ENCODE results near the gene RFT1.
"Not testable (repeated sequence)": the region's sequence is repeated elsewhere in the genome, so short reads cannot be mapped to it uniquely, and the experiment has no call there.

RFT1 gene

DNA sequence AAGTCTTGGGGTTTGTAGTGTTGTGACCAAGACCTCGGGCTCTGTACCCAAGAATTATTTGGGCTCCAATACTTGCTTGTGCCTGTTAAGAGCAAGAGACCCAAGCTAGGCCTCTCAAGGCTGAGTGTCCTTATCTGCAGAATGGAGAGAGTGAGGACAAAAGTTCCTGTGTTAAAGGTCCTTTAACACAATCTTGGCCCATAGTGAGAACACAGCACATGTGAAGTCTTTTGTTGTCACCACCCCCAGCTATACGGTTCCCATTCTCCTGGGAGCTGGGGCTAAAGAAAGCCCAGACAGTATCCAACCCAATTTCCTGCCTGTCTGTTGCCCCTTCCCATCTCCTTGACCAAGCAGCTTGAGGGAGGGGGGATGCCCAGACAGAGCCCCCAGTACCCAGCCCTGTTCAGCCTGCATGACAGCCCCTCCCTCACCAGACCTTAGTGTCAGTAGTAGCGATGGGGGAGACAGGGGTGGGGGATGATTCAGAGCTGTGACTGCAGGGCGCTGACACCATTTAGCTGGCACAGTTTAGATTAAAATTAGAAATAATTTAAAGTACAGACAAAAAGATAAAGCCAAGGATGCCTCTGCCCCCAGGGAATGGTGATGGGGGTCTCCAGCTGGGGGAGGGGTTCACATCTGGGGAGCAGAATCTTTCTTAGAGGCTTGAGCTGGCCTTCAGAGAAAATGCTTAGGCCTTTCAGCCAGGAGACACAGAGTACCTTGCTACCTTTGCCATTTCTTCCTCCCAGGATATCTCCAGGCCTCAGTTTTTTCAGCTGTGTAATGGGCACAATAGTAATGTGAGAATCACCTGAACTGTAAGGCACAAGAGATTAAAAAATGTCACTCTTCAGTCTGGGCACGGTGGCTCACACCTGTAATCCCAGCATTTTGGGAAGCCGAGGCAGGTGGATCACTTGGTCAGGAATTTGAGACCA is 33.5 kb upstream of the RFT1 start:
- no peak for DNase-seq

DNA sequence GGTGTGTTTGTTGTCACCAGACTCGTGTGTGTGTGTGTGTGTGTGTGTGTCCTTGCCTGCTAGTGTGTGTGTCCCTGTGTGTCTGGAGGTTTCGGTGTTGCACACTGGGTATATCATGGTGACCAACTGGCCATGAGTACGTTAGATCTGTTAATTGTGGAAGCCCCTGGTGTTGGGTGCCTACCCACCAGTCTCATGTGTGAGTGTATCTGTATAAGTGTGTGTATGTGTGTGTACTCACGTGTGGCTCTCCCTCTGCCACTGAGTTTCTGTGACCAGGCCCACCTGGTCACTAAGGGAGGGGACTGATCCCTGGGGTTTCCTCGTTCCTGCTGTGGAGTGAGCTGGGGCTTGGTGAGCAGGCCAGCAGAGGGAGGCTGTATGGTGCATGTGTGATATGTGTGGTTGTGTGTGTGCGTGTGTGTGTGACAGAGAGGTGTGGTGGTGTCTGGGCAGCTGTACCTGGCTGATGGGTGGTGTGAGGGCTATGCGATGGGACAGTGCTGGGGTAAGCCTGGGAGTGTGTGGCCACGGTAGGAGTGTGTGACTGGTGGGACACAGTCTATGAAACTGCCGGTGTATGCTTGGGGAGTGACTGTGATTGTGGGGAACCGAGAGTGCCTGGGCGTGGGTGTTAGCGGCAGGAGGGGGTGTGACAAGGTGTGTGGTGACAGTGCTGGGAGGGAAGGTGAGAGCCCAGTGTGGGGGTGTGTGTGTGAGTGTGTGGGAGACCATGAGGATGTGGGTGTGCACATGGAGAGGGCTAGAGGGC is 32.6 kb upstream of the RFT1 start:
- DNase-seq = peak; percentile 60

DNA sequence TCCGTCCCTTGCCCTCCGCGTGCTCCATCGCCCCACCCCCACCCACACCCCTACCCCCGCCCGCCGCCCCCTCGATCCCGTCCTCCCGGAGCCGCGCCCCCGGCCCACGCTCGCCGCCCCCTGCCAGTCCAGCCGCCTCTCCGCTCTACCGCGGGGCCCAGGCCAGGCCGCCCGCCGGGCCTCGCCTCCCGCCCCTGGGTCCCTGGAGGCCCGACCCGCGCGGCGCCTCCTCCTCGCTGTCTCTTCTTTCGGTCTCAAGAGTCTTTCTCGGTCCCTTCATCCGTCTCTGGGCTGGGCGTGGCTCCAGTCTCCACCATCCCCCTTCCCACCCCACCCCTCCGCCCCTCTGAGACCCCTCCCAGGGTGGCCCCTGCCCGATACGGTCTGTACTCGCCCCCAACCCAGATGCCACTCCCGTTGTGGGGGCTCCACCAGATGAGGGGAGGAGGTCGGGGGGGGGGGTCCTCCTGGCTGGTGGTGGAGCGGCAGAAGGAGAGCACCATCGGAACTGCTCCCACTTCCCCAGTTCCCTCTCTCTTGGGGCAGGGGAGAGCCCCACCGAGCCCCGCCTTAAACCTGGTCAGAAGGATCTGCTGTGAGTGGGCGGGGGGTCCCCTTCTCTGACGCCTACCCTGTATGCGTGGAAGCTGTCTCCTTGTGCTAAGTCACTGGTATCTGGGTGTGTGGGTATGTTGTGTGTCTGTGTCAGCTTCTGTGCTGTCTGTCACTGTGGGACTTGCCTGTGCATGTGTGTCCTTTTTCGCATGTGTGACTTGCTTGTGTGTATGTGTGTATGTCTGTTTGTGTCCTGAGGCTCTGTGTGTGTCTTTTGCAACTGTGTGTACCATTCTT is 31.8 kb upstream of the RFT1 start:
- peak; percentile 49 for DNase-seq

DNA sequence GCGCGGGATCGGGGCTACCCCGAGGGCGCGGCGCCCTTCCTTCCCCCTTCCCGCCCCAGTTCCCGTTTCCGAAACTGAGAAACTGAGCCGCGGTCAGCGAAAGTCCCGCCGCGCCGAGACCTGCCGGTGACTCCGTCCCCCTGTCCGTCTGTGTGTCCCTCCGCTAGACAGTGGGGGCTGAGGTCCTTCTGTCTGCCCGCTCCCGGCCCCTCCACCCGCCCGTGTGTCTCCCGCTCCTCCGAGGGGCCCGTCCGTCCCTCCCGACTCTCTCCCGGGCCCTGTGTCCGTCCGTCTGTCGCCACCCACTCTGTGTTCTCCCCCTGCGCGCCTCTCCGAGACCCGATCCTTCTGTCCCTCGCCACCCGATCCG is 31.2 kb upstream of the RFT1 start:
- DNase-seq = no peak

DNA sequence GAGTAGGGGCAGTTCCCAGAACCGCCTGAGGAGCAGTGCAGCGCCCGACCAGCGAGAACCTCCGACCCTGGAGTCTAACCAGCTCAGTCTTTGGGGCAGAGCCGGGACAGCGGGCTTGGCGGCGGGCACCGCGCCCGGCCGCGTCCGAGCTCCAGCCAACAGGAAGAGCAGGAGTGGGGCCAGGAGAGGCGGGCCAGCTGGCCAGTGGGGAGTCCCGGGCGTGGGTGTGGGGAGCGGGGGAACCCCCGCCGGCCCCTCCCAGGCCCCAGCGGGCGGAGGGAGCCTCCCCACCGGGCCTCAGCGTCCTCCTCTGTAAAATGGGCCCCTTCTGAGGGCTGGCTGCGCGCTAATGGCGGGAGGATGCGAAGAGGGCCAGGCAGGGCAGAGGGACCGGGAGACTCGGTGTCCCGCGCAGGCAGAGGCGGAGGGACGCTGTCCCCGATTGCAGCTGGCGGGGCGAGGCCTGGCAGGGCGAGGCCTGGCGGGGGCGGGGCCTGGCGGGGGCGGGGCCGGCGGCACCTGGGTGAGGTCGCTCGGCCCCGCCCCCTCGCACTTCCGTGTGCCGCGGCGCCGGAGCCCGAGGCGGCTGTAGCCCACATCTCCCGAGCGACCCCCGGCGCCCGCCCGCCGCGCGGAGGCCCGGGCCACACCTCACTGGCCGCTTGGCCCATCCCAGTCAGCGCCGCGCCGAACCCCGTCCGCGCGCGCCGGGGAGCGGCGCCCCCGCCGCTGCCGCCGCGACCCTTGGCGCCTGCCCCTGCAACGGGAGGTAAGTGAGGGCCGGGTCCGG is 30.6 kb upstream of the RFT1 start, which contains the start of gene PRKCD:
PRKCD (plus strand) TSS at position 550 of the 790 bp plus-strand sequence. CDS start 17,214 bp downstream, outside the sequence.
- DNase-seq = peak; percentile 95

DNA sequence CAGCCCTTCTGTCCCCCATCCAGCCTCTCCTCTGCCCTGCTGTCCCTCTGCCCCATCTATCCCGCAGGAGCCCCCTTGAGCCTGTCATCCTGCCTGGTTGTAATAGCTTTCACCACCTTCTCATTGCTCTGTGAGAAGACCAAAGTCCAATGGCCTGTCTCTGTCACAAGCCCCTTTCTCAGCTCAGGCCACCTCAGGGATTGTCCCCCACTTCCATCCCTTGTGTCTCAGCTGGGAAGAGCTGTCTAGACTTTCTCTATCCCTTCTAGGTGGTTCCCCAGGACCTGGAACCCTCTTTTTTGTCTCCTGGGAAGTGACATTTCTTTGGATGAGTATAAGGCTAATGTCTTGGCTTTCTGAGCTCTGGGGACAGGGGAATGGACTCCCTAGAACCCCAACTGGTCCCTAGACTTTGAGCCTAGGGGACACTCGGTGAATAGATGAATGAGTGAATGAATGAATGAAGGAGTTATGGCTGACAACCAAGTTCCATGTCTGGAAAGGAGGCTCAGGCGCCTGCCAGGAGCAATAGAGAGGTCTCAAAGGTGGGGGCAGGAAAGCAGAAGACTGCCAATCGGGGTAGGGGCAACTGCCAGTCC is 29.9 kb upstream of the RFT1 start:
- no peak for DNase-seq

DNA sequence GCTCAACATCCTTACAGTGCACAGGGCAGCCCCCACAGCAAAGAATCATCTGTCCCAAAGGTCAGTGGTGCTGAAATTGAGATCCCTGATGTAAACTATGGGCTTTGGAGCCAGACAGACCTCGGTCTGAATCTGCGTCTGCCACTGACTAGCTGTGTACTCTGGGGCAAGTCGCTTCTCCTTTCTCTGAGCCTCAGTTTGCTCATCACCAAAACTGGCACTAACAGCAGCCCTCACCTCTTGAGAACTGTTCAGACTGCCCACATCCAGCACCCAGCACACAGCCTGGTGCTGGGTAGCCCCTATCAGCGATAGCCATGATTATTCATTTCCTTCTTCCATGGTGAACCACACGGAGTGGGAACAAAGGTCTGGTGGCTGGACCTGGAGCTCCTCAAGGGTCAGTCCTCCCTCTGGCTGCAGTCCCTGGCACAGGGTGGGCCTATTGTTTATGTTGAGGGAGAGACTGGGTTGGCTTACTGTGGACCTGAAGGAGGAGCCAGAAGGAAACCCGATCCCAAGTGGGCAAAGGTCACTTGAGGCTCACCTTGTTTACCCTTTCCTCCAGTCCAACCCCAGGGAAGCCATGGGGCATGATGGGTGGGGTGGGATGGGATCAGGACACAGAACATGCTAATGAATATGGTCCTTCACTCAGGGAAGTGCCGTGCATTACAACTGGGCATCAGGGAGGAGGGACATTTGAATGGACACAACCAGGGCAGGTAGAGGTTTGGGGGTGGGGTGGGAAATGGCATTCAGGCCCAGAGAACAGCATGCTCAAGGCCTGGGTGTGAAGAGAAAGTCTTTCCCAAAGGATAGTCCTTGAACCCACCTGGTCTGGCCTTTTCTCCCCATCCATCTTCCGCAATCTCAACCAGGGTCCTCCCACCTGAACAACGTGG is 29.2 kb upstream of the RFT1 start:
- no peak for DNase-seq

DNA sequence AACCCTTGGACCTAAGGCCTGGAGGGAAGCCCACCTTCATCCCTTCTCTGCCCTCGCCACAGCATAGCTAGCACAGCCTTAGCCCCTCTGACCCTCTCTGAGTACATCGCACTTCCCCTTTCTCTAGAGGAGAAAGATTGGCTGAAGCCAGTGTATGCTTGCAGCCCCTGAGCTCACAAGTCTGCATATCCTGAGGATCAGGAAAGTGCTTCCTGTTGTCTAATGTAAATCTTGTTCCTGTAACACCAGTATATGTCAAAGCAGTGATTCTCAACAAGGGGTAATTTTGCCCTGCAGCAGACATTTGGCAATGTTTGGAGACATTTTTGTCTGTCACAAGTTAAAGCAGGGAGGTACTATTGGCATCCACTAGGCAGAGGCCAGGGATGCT is 28.5 kb upstream of the RFT1 start:
- no peak for DNase-seq

DNA sequence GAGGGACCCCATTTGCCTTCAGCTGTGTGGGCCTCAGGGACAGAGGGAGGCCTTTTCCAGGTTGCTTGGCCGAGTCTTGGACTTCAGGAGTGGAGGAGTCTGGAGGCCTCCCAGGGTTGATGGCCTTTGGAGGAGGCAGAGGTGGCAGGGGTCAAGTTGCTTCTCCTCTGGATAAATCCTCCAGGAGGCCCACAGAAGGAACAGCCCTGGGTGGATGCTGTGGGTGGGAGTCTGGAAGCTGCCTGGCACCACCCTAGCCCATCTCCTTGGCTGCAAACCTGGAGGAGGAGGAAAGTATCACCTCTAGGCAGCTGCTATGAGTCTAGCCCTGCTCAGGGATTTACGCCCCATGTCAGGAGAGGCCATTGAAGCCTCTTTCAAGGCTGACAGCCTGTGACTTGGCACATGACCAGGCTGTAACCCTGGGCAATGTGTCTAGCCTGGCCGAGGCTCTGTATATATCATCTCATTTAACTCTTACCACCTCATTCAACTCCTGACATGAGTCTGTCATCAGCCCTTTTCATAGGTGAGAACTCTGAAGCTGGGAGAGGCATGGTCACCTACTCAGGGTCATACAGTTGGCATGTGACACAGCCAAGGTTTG is 27.8 kb upstream of the RFT1 start:
- DNase-seq = no peak

DNA sequence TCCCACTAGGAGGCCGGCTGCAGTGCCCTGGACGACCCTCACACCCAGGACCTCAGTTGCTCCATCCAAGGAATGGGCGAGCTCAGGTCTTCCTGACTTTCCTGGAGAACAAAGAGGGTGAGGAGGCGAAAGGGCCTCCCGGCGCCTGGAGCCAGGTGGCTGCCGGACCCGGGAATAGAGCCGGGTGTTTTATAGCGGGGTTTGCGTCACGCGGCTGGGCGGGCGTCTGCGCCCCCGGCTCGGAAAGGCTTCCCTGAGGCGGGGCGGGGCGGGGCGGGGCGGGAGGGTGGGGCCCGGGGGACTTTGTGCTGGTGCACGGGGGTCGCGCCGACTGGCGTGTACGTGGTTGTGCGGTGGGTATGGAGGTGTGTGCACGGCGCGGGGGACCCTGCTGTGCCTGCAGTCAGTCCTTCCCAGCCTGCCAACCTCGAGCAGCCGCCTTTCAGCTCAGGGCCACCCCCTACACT is 26.2 kb upstream of the RFT1 start:
- no peak for DNase-seq

DNA sequence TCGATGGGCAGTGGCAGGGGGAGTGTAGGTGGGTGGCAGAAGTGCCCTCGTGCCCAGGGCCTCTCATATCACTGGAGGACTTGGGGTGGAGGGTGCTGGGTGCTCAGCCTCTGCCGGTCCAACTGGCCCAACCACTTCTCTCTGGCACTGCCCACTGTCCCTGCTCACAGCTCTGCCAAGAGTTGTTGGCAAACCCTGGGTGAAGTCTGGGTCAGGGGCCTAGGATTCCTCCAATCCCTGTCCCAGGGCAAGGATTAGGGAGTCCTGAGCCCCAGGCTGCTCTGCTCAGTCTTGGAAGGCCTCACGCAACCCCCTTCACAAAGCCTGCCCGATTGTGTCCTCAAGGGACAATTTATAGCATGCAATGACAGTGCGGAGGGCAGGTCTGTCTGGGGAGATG is 25.5 kb upstream of the RFT1 start:
- DNase-seq = no peak

DNA sequence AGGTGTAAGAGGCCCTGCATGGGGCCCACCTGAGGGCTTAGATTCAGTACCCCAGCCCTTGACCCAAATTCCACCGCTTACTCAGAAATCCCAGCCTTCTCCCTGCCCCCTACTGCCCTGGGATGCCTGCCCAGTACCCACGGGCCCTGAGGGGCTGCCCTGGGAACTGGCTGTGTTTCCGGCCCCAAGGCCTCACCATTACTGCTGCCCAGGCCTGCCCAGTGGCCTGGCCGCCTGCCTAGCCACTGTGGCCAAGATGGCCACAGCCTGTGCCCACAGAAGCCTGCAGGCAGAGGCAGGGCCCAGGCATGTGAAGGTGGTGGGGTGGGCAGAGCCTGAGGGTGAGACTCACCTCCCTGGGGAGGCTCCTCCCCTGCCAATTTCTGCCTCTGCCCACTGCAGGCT is 24.6 kb upstream of the RFT1 start:
- no peak for DNase-seq

DNA sequence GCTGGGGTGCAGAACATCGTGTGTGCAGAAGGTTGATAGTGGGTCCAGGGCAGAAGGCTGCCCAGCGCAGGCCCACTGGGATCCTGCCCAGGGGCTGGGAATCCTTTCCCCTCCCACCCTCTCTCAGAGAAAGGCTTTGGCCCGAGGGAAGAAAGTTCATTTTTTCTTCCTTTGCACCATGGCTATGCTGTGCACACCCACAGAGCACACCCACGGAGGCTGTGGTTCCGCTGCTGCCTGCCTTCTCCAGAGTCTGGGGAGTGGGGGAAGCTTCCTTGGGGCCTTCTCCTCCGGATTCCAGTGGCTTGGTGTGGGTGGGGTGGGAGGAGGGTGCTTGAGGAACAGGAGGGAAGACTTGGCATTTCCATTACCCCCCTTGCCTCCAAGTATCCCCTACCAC is 23.7 kb upstream of the RFT1 start:
- DNase-seq = no peak

DNA sequence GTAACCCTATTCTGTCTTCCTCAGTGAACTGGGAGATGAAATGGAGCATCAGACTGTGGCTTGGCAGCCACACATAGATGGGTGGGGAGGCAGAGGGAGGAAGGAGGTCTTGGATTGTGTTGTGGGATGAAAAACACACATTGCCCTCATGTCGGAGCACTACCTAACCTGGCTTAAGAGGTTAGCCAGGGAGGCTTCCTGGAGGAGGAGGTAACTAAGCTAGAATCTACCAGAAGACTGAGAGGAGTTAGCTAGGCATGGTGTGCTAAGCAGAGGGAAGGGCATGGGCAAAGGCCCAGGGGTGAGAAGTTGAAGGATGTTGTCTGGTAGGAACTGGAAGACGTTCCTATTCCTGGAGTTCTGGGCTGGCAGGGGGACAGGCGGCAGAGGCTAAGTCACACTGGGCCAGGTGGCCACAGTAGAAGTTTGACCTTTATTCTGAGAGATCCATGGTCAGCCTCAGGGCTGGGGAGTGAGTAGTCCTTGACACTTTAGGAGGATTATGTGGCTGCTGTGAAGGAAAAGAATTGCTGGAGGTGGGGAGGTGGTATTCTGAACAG is 23.1 kb upstream of the RFT1 start:
- DNase-seq = no peak

DNA sequence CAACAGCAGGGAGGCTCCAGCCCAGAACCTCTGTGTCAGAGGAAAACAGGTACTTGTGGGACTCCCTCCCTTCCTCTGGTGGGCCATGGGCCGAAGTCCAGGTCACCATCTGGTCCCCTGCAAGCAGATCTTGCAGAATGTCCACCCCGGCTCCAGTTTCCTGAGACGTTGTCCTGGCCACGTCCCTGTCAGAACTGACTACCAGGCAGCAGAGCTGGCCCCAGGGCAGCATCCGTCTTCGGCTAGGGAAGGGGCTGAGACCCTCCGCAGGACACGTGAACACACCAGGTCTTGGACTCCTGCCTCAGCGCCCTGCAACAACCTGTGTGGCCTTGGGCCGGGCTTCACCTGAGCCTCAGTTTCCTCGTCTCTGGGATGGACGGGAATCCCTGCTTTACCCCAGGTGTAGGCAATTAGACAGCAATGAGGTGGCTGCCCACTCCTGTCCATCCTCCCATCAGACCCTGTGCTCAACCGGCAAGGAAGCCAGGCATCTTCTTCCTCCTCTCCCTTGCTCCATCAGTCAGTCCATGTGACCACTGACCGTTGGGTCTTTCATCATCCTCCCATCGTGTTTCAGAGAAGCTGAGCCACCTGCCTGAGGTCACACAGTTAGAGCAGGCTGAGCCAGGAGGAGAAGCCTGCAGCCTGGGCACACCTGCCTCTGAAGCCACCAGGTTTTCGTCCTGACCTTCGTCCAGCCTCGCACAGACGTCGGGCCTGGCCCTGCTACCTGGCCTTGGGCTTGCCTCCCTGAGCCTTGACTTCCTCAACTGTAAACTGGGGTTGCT is 21.8 kb upstream of the RFT1 start:
- no peak for DNase-seq

DNA sequence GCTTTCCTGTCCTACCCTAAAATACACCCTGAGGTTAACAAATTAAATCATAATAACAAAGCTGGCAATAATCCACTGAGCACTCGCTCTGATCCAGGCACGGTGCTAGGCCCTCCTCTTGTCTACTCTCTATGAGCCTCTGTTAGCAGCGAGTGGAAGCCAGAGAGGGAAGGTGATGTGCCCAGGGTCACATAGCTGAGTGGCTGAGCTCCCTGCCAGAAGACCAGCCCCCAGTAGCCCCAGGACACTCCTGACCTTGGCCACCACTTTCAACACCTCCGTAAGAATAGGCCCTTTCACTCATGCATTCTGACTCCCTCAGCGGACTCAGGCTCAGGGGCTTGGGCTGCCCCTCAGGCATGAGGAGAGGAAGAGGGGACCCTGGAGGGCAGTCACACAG is 21.2 kb upstream of the RFT1 start:
- no peak for DNase-seq

DNA sequence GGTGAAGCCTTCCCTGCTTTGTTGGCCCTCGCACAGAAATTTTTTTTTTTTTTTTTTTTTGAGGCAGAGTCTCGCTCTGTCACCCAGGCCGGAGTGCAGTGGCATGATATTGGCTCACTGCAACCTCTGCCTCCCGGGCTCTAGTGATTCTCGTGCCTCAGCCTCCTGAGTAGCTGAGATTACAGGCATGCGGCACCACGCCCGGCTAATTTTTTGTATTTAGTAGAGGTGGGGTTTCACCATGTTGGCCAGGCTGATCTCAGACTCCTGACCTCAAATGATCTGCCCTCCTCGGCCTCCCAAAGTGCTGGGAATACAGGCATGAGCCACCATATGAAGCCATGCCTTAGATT is 20.8 kb upstream of the RFT1 start:
- not testable (repeated sequence) for DNase-seq

DNA sequence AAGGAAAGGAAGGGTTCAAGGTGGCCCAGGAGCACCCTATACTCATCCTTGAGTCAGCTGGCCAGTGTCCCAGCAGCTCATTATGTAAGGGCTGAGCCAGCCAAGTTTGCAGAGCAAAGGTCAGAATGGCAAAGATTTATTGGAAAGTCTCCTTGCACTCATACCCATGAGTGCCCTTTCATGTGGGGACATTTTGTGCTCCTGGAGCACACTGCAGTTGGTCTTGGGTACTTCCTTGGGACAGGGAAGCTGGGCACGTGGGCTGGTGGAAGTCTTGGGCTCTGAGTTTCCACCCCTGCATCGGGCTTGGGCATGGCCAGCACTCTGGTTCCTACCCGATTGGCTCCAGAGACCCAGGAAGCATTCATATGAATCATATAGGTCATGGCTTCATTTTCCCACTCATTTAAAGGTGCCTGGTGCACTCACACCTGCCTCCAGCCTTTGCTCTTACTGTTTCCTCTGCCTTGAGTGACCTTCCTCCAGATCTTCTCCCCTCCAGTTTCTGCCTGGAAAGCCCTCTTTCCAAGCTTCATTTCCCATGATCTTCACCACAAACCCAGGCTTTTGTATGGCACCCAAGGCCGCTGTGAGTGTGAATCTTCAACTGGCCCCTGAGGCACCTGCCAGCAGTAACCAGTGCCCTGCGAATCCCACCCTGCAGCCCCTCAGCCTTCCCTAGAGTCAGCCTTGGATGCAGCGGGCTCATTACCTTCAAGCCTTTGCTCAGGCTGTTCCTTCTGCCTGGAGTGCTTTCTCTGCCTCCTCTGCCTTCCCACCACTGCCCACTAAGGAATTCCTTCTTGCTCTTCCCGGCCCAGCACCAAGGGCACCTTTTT is 20.2 kb upstream of the RFT1 start:
- no peak for DNase-seq

Data from CD4-positive, alpha-beta T cell treated with Interleukin-17A for 4 hours (primary cell).